C4-2B (cell line): ENCODE measurements around the gene GALNT5.

Source experiments
- ZFX ChIP-seq: fragments of 450-650 bp; IDR thresholded peaks from 2 replicates; pipeline ENCODE4 v1.6.1; 2017
- TF ChIP-seq, protein P1 (sequence below): fragments of 450-650 bp; conservative IDR thresholded peaks from 2 replicates; pipeline ENCODE4 v1.5.1; 2017; ENCODE audit warnings: mild to moderate bottlenecking

DNA sequence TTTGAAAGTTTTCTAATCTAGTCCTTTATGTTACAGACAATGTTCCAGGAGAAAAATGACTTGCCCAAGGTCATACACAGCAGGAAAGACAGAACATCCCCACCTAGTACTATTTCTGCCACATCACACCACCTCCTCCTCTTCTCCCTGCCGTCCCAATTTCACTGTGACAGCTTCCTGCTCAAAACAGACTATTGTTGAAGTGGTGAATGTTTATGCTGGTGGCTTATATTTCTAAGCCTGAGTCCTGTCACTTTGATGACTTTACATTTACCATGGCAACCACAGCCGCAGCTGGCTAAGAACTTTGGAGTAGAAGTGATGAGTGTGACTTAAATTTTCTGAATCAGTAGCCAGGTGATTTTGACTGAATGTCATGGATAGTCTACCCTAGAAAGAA is 10.0 kb downstream of the GALNT5 start:
- TF ChIP-seq, protein P1, sequence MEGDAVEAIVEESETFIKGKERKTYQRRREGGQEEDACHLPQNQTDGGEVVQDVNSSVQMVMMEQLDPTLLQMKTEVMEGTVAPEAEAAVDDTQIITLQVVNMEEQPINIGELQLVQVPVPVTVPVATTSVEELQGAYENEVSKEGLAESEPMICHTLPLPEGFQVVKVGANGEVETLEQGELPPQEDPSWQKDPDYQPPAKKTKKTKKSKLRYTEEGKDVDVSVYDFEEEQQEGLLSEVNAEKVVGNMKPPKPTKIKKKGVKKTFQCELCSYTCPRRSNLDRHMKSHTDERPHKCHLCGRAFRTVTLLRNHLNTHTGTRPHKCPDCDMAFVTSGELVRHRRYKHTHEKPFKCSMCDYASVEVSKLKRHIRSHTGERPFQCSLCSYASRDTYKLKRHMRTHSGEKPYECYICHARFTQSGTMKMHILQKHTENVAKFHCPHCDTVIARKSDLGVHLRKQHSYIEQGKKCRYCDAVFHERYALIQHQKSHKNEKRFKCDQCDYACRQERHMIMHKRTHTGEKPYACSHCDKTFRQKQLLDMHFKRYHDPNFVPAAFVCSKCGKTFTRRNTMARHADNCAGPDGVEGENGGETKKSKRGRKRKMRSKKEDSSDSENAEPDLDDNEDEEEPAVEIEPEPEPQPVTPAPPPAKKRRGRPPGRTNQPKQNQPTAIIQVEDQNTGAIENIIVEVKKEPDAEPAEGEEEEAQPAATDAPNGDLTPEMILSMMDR: no peak
- TF ChIP-seq ZFX: no peak
